ENCODE data around the gene MAGI2.

MAGI2 gene

GRCh38 chr7:78601728-78602127 lies 851.7 kb downstream of the MAGI2 start:
- no peaks in the 10 kb centered on the region for H3K79me2 ChIP-seq (ENCODE audit: control insufficient read depth, low read length)
- H3K4me1 ChIP-seq (ENCODE audit: control insufficient read depth, low read length): no peaks in the 10 kb centered on the region
- H3F3A ChIP-seq (ENCODE audit: control insufficient read depth, insufficient read depth): no peaks in the 10 kb centered on the region
- no peak overlapping the region for H3K4me2 ChIP-seq (ENCODE audit: low read length)
- no peak overlapping the region for H3K27ac ChIP-seq (ENCODE audit: low read depth, low read length)
- H3K4me3 ChIP-seq (ENCODE audit: low read length): no peak overlapping the region
- TF ChIP-seq CTCF (IDR thresholded peaks at IDR 0.05; ENCODE audit: low read depth, low read length, poor library complexity, severe bottlenecking) (no peak), EZH2phosphoT487 (IDR thresholded peaks at IDR 0.05; ENCODE audit: borderline replicate concordance, low read length) (no peak)
- no peaks in the 10 kb centered on the region for H4K20me1 ChIP-seq (ENCODE audit: control insufficient read depth, insufficient read depth, low read depth, low read length)
- no peaks in the 10 kb centered on the region for H3K9me2 ChIP-seq (replicated peaks; ENCODE audit: control insufficient read depth, low read length)
- H3K9me3 ChIP-seq (ENCODE audit: control insufficient read depth, insufficient read depth, low read length): no peaks in the 10 kb centered on the region
- no peaks in the 10 kb centered on the region for H3K36me3 ChIP-seq (ENCODE audit: control insufficient read depth, low read length)
- H3K27me3 ChIP-seq (ENCODE audit: control insufficient read depth, low read length): no peaks in the 10 kb centered on the region

- Histone ChIP-seq H3K4me3 (ENCODE audit: low read length) (no peak overlapping the region), H4K20me1 (ENCODE audit: control insufficient read depth, insufficient read depth, low read depth, low read length) (no peaks in the 10 kb centered on the region), H3K27ac (ENCODE audit: low read depth, low read length) (no peak overlapping the region), H3K27me3 (ENCODE audit: control insufficient read depth, low read length) (no peaks in the 10 kb centered on the region), H3K4me2 (ENCODE audit: low read length) (no peak overlapping the region), H3K79me2 (ENCODE audit: control insufficient read depth, low read length) (no peaks in the 10 kb centered on the region), H3K4me1 (ENCODE audit: control insufficient read depth, low read length) (no peaks in the 10 kb centered on the region), H3K36me3 (ENCODE audit: control insufficient read depth, low read length) (no peaks in the 10 kb centered on the region), H3F3A (ENCODE audit: control insufficient read depth, insufficient read depth) (no peaks in the 10 kb centered on the region), H3K9me2 (replicated peaks; ENCODE audit: control insufficient read depth, low read length) (no peaks in the 10 kb centered on the region), H3K9me3 (ENCODE audit: control insufficient read depth, insufficient read depth, low read length) (no peaks in the 10 kb centered on the region)
- TF ChIP-seq CTCF (IDR thresholded peaks at IDR 0.05; ENCODE audit: low read depth, low read length, poor library complexity, severe bottlenecking) (no peak), EZH2phosphoT487 (IDR thresholded peaks at IDR 0.05; ENCODE audit: borderline replicate concordance, low read length) (no peak)
These were observed 859.3 kb downstream of the MAGI2 start for GRCh38 chr7:78594156-78594555.

- TF ChIP-seq EZH2phosphoT487 (IDR thresholded peaks at IDR 0.05; ENCODE audit: borderline replicate concordance, low read length) (no peak), CTCF (IDR thresholded peaks at IDR 0.05; ENCODE audit: low read depth, low read length, poor library complexity, severe bottlenecking) (no peak)
- Histone ChIP-seq H3K4me1 (ENCODE audit: control insufficient read depth, low read length) (no peaks in the 10 kb centered on the region), H3K27ac (ENCODE audit: low read depth, low read length) (no peak overlapping the region), H4K20me1 (ENCODE audit: control insufficient read depth, insufficient read depth, low read depth, low read length) (no peaks in the 10 kb centered on the region), H3K27me3 (ENCODE audit: control insufficient read depth, low read length) (no peaks in the 10 kb centered on the region), H3K36me3 (ENCODE audit: control insufficient read depth, low read length) (no peaks in the 10 kb centered on the region), H3F3A (ENCODE audit: control insufficient read depth, insufficient read depth) (no peaks in the 10 kb centered on the region), H3K4me2 (ENCODE audit: low read length) (no peak overlapping the region), H3K9me2 (replicated peaks; ENCODE audit: control insufficient read depth, low read length) (no peaks in the 10 kb centered on the region), H3K79me2 (ENCODE audit: control insufficient read depth, low read length) (no peaks in the 10 kb centered on the region), H3K9me3 (ENCODE audit: control insufficient read depth, insufficient read depth, low read length) (no peaks in the 10 kb centered on the region), H3K4me3 (ENCODE audit: low read length) (no peak overlapping the region)
These were observed 865.1 kb downstream of the MAGI2 start for GRCh38 chr7:78588393-78588792.
